B cell (primary cell): ENCODE results near the gene FALEC. TPM values are rescaled to one million over a fixed set of nuclear protein-coding genes. Genes with fewer than 3 reads are reported as not detected.

Source experiments
- ATAC-seq: fragments of 200-7000 bp; cut with Tn5 transposase; one replicate; pipeline ENCODE4 v1.10.0; 2021; ENCODE audit warnings: low read depth, mild to moderate bottlenecking, moderate number of reproducible peaks, moderate library complexity
- CTCF ChIA-PET: fragments of 350-600 bp; sonication (Branson Sonifier 250); formaldehyde crosslinking; loops from one replicate; lab custom pipeline; 2021; ENCODE audit warnings: antibody characterized with exemption, inconsistent platforms; lab: Charles Lee
- POLR2A ChIA-PET: fragments of 350-600 bp; sonication (Branson Sonifier 250); formaldehyde crosslinking; loops from one replicate; lab custom pipeline; 2021; ENCODE audit warnings: antibody characterized with exemption; lab: Charles Lee
- DNase-seq: peaks from one replicate; pipeline ENCODE4 v3.0.0; 2013
- H2AFZ ChIP-seq: 2 replicates; pipeline ENCODE4 v1.6.1; 2012; ENCODE audit warnings: mild to moderate bottlenecking, low read depth, low read length; ENCODE audit not compliant: insufficient read depth, poor library complexity, severe bottlenecking
- H3K27ac ChIP-seq, 2 donors: 1 replicate in 1 of 2; 2 replicates in 1 of 2; pipeline ENCODE4 v1.5.1; 2012 to 2013; ENCODE audit warnings: low read length in 2 of 2, mild to moderate bottlenecking in 2 of 2, moderate library complexity in 1 of 2
- H3K27me3 ChIP-seq, 4 experiments: fragments of 200-600 bp in 1 of 4; sonication (generic) in 1 of 4; replicated peaks in 1 of 4; 1 replicate in 2 of 4; 2 replicates in 2 of 4; pipeline versions ENCODE4 v1.6.1 to v1.7.0; 2013 to 2016; ENCODE audit warnings: low read length in 3 of 4, mild to moderate bottlenecking in 2 of 4, mixed read lengths in 1 of 4, moderate library complexity in 1 of 4; ENCODE audit not compliant: insufficient read depth in 4 of 4, control insufficient read depth in 3 of 4; ENCODE audit errors: control extremely low read depth in 1 of 4
- H3K36me3 ChIP-seq, 2 experiments: replicated peaks in 1 of 2; 1 replicate in 1 of 2; 2 replicates in 1 of 2; pipeline versions ENCODE4 v1.6.1 to v1.7.1; 2013; ENCODE audit warnings: low read length in 1 of 2; ENCODE audit not compliant: insufficient read depth in 2 of 2, control insufficient read depth in 1 of 2; ENCODE audit errors: control extremely low read depth in 1 of 2, extremely low read depth in 1 of 2
- H3K4me1 ChIP-seq, 2 donors: fragments of 200-600 bp in 1 of 2; sonication (generic) in 1 of 2; 1 replicate in 1 of 2; 2 replicates in 1 of 2; pipeline versions ENCODE4 v1.5.1 to v1.6.1; 2013 to 2017; ENCODE audit warnings: low read length in 2 of 2; ENCODE audit not compliant: control insufficient read depth in 2 of 2, insufficient read depth in 2 of 2
- H3K4me2 ChIP-seq: replicated peaks from 2 replicates; pipeline ENCODE3; 2012; ENCODE audit warnings: mild to moderate bottlenecking, low read depth, low read length; ENCODE audit not compliant: poor library complexity, severe bottlenecking
- H3K4me3 ChIP-seq, 5 experiments: fragments of 200-600 bp in 1 of 5; sonication (generic) in 1 of 5; 1 replicate in 3 of 5; 2 replicates in 2 of 5; pipeline versions ENCODE4 v1.5.1 to v1.7.0; 2011 to 2016; ENCODE audit warnings: low read length in 4 of 5, mild to moderate bottlenecking in 4 of 5, low read depth in 2 of 5, control low read depth in 1 of 5, moderate library complexity in 1 of 5; ENCODE audit not compliant: insufficient read depth in 1 of 5; ENCODE audit errors: control extremely low read depth in 1 of 5, extremely low read depth in 1 of 5
- H3K79me2 ChIP-seq: fragments of 200-600 bp; sonication (generic); one replicate; pipeline ENCODE4 v1.6.0; 2016; ENCODE audit warnings: low read length; ENCODE audit not compliant: control insufficient read depth, insufficient read depth
- H3K9ac ChIP-seq: fragments of 200-600 bp; sonication (generic); 2 replicates; pipeline ENCODE4 v1.6.1; 2017; ENCODE audit warnings: mild to moderate bottlenecking, low read length, moderate library complexity
- H3K9me3 ChIP-seq, 3 donors: one replicate each; pipeline versions ENCODE4 v1.6.1 to v1.7.1; 2013; ENCODE audit warnings: low read length in 2 of 3; ENCODE audit not compliant: control insufficient read depth in 2 of 3, insufficient read depth in 1 of 3; ENCODE audit errors: control extremely low read depth in 1 of 3
- H4K20me1 ChIP-seq: 2 replicates; pipeline ENCODE4 v1.6.0; 2012; ENCODE audit warnings: mild to moderate bottlenecking, low read length; ENCODE audit not compliant: insufficient read depth, control insufficient read depth, poor library complexity, severe bottlenecking
- H3K27ac Mint-ChIP-seq: one replicate; pipeline ENCODE4 v1.8.0; 2021; ENCODE audit warnings: mixed read lengths
- H3K27me3 Mint-ChIP-seq: one replicate; pipeline ENCODE4 v1.8.0; 2021; ENCODE audit warnings: mixed read lengths
- H3K4me1 Mint-ChIP-seq: one replicate; pipeline ENCODE4 v1.8.0; 2021; ENCODE audit warnings: mixed read lengths
- H3K4me3 Mint-ChIP-seq: one replicate; pipeline ENCODE4 v1.8.0; 2021; ENCODE audit warnings: mixed read lengths
- H3K9me3 Mint-ChIP-seq: one replicate; pipeline ENCODE4 v1.8.0; 2022; ENCODE audit warnings: mixed read lengths; ENCODE audit not compliant: insufficient read depth
- EZH2 ChIP-seq: IDR thresholded peaks from 2 replicates; pipeline ENCODE4 v1.6.1; 2012; ENCODE audit warnings: borderline replicate concordance, low read depth, mild to moderate bottlenecking, moderate library complexity, low read length; ENCODE audit not compliant: insufficient read depth, poor library complexity, severe bottlenecking
- WGBS: methylation state at CpG from one replicate; pipeline ENCODE4 v1.1.5; 2013; ENCODE audit warnings: missing lambda C conversion rate; ENCODE audit not compliant: insufficient coverage; 5-methylcytosine and 5-hydroxymethylcytosine counted together
- intact Hi-C: fragments of 100-400 bp; cut with micrococcal nuclease; formaldehyde crosslinking; loops from one replicate; pipeline ENCODE4 v1.10.0; 2022
- polyA plus RNA-seq: library from polyadenylated mRNA; depleted of rRNA; stranded (reverse); fragments of >200 nt; gene quantifications from 2 replicates; pipeline ENCODE4 v1.2.3, GENCODE V29; 2012
- total RNA-seq, 2 donors: library from RNA; stranded (reverse); fragments of 120-200 nt in 1 of 2; gene quantifications; 1 replicate in 1 of 2; 2 replicates in 1 of 2; pipeline versions ENCODE4 v1.2.3 to v1.2.4, GENCODE V29; 2013 to 2022
- TF ChIP-seq, protein P1 (sequence below): fragments of 200-600 bp; IDR thresholded peaks from one replicate; pipeline ENCODE4 v1.8.0; 2022; ENCODE audit warnings: antibody characterized with exemption, mild to moderate bottlenecking

Gene FALEC
- total and polyA plus RNA-seq, 2 donors (not counting 1 experiment from before 2014, with no cell fraction given): 1.1 to 2.6 TPM

DNA sequence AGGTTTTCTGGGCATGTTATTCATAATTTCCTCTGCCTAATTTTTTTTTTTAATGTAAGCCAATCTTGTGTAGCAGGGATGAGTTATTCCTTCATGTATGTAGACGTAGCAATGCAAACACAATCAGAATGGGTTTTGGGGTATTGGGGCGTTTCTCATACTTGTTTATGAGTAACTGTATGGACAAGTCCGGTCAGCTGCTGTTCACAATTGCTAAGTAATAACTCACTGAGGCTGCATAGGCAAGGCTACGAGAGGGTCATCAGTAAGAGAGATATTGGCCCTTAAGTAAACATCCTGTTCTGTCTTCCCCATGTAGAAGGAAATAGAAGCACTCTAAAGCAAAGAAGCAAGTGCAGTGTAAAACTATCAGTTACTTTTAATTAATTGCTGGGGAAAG, 37.8 kb upstream of the FALEC start:
- no peaks in the 10 kb centered on the region for H3K79me2 ChIP-seq
- POLR2A ChIA-PET: no interaction called here
- H3K4me3 Mint-ChIP-seq: no peak overlapping the region

DNA sequence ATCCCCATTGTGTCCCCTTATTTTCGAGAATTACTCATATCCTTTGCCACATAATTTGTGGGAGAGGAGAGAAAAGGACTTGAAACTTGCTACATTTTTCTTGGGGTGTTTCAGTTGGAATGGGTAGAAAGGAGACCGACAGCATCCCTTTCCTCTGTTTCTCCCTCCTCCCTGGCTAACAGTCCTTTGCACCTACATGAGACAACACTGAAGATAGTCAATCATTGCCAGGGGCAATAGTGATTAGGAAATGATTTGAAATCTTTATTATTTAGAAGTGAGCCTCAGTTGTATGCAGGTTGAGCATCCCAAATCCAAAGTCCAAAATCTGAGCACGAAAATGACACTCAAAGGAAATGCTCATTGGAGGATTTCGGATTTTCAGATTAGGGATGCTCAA, 36.2 kb upstream of the FALEC start:
- no peak for ATAC-seq
- Histone ChIP-seq H4K20me1 (no peaks in the 10 kb centered on the region), H3K4me1 (no peaks in the 10 kb centered on the region), H2AFZ (no peak overlapping the region), H3K79me2 (no peaks in the 10 kb centered on the region), H3K4me3 (no peak overlapping the region), H3K27me3 (no peaks in the 10 kb centered on the region), H3K27ac (no peak overlapping the region), H3K4me2 (no peak overlapping the region), H3K9ac (no peak overlapping the region), H3K9me3 (no peaks in the 10 kb centered on the region), H3K36me3 (no peaks in the 10 kb centered on the region)
- no CpG with 5 or more reads among the region's 4 CpGs for WGBS
- CTCF ChIA-PET: no interaction called here
- H3K9me3 Mint-ChIP-seq: no peaks in the 10 kb centered on the region
- no peak overlapping the region for H3K27ac Mint-ChIP-seq
- no peaks in the 10 kb centered on the region for H3K4me1 Mint-ChIP-seq
- intact Hi-C loops: no loop called here
- no peak for TF ChIP-seq EZH2
- TF ChIP-seq, protein P1, sequence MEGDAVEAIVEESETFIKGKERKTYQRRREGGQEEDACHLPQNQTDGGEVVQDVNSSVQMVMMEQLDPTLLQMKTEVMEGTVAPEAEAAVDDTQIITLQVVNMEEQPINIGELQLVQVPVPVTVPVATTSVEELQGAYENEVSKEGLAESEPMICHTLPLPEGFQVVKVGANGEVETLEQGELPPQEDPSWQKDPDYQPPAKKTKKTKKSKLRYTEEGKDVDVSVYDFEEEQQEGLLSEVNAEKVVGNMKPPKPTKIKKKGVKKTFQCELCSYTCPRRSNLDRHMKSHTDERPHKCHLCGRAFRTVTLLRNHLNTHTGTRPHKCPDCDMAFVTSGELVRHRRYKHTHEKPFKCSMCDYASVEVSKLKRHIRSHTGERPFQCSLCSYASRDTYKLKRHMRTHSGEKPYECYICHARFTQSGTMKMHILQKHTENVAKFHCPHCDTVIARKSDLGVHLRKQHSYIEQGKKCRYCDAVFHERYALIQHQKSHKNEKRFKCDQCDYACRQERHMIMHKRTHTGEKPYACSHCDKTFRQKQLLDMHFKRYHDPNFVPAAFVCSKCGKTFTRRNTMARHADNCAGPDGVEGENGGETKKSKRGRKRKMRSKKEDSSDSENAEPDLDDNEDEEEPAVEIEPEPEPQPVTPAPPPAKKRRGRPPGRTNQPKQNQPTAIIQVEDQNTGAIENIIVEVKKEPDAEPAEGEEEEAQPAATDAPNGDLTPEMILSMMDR: no peak
- no peaks in the 10 kb centered on the region for H3K27me3 Mint-ChIP-seq
- no peak for DNase-seq
- POLR2A ChIA-PET: no interaction called here
- no peak overlapping the region for H3K4me3 Mint-ChIP-seq

More for the DNA sequence above, 37.8 kb upstream of the FALEC start:
- no peak for TF ChIP-seq EZH2
- TF ChIP-seq, protein P1: no peak
- no peak overlapping the region for H3K27ac Mint-ChIP-seq
- intact Hi-C loops: no loop called here
- Histone ChIP-seq H3K4me3 (no peak overlapping the region), H3K36me3 (peaks cover 3 to 8% of the 10 kb centered on the region in 2 experiments), H3K9me3 (no peaks in the 10 kb centered on the region), H2AFZ (no peak overlapping the region), H3K4me1 (no peaks in the 10 kb centered on the region), H3K27ac (no peak overlapping the region), H4K20me1 (no peaks in the 10 kb centered on the region), H3K27me3 (no peaks in the 10 kb centered on the region), H3K4me2 (no peak overlapping the region), H3K9ac (no peak overlapping the region)
- 54% methylated on average over 2 of the region's 4 CpGs for WGBS
- no peak for ATAC-seq
- no peaks in the 10 kb centered on the region for H3K27me3 Mint-ChIP-seq
- H3K9me3 Mint-ChIP-seq: no peaks in the 10 kb centered on the region
- DNase-seq: no peak
- no peaks in the 10 kb centered on the region for H3K4me1 Mint-ChIP-seq
- CTCF ChIA-PET: no interaction called here
